ENCODE measurements around the gene PLAAT3.
"Not testable (repeated sequence)": the region's sequence is repeated elsewhere in the genome, so short reads cannot be mapped to it uniquely, and the experiment has no call there.

The PLAAT3 gene

GRCh38 chr11:63547061-63547460 is 67.2 kb downstream of the PLAAT3 start:
- FAIRE-seq: no peak
- TF ChIP-seq CTCF (IDR thresholded peaks at IDR 0.05; ENCODE audit: insufficient read depth, missing control alignments): no peak
- DNase-seq (ENCODE audit: insufficient read length, low spot score): no peak

- FAIRE-seq (no peak), DNase-seq (ENCODE audit: insufficient read length, low spot score) (no peak)
- no peak for TF ChIP-seq CTCF (IDR thresholded peaks at IDR 0.05; ENCODE audit: insufficient read depth, missing control alignments)
Observed at GRCh38 chr11:63543711-63544110, 70.5 kb downstream of the PLAAT3 start.

- not testable (repeated sequence) for FAIRE-seq; DNase-seq (ENCODE audit: insufficient read length, low spot score)
Observed at GRCh38 chr11:63542506-63542905, 71.7 kb downstream of the PLAAT3 start.

GRCh38 chr11:63537293-63538101 is 76.7 kb downstream of the PLAAT3 start:
- no peak for TF ChIP-seq CTCF (IDR thresholded peaks at IDR 0.05; ENCODE audit: insufficient read depth, missing control alignments)
- FAIRE-seq: no peak
- no peak for DNase-seq (ENCODE audit: insufficient read length, low spot score)

- DNase-seq (ENCODE audit: insufficient read length, low spot score) (no peak), FAIRE-seq (no peak)
- TF ChIP-seq CTCF (IDR thresholded peaks at IDR 0.05; ENCODE audit: insufficient read depth, missing control alignments): no peak
Observed at GRCh38 chr11:63536669-63537292, 77.5 kb downstream of the PLAAT3 start, which contains the start of gene PLAAT4. TSS of gene PLAAT4 (plus strand) at chr11:63536808. CDS start at chr11:63536869, 61 bp downstream.

- no peak for TF ChIP-seq CTCF (IDR thresholded peaks at IDR 0.05; ENCODE audit: insufficient read depth, missing control alignments)
- FAIRE-seq (no peak), DNase-seq (ENCODE audit: insufficient read length, low spot score) (no peak)
Observed at GRCh38 chr11:63535734-63536133, 78.5 kb downstream of the PLAAT3 start.

- no peak for FAIRE-seq
Observed at GRCh38 chr11:63534895-63535461, 79.3 kb downstream of the PLAAT3 start.

More at GRCh38 chr11:63534895-63535461, 79.3 kb downstream of the PLAAT3 start:
- no peak for TF ChIP-seq CTCF (IDR thresholded peaks at IDR 0.05; ENCODE audit: insufficient read depth, missing control alignments)
- no peak for DNase-seq (ENCODE audit: insufficient read length, low spot score)
